Measurements from ENCODE around the gene ALK.

DNA sequence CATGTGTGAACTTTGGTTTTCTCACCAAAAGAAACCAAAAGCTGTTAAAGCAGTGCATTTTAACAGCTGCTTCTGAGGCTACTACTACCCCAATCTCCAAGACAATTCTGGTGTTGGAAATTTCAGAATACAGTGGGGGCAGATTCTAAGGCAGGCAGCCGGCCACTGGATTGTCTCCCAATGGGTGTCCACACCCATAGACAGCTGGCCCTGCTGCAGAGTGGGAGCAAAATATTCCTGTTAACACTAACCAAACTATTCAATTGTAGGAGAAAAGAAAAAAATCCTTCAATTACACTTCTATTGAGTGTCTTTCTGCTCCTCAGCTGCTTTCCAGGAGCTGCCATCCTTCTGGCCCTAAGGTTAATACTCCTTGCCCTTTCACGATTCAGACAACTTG lies 223.7 kb downstream of the ALK start:
- no peak for TF ChIP-seq RAD21 (IDR thresholded peaks at IDR 0.05; ENCODE audit: low read depth)
- TF ChIP-seq TAF1 (IDR thresholded peaks at IDR 0.05; ENCODE audit: low read depth) = no peak
- TF ChIP-seq, protein P1, sequence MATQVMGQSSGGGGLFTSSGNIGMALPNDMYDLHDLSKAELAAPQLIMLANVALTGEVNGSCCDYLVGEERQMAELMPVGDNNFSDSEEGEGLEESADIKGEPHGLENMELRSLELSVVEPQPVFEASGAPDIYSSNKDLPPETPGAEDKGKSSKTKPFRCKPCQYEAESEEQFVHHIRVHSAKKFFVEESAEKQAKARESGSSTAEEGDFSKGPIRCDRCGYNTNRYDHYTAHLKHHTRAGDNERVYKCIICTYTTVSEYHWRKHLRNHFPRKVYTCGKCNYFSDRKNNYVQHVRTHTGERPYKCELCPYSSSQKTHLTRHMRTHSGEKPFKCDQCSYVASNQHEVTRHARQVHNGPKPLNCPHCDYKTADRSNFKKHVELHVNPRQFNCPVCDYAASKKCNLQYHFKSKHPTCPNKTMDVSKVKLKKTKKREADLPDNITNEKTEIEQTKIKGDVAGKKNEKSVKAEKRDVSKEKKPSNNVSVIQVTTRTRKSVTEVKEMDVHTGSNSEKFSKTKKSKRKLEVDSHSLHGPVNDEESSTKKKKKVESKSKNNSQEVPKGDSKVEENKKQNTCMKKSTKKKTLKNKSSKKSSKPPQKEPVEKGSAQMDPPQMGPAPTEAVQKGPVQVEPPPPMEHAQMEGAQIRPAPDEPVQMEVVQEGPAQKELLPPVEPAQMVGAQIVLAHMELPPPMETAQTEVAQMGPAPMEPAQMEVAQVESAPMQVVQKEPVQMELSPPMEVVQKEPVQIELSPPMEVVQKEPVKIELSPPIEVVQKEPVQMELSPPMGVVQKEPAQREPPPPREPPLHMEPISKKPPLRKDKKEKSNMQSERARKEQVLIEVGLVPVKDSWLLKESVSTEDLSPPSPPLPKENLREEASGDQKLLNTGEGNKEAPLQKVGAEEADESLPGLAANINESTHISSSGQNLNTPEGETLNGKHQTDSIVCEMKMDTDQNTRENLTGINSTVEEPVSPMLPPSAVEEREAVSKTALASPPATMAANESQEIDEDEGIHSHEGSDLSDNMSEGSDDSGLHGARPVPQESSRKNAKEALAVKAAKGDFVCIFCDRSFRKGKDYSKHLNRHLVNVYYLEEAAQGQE (IDR thresholded peaks at IDR 0.05; ENCODE audit: low read depth) = no peak
- TF ChIP-seq FOXM1 (IDR thresholded peaks at IDR 0.05; ENCODE audit: borderline replicate concordance, low read depth) = no peak
- TF ChIP-seq MAX (IDR thresholded peaks at IDR 0.05) = no peak
- TF ChIP-seq EP300 (IDR thresholded peaks at IDR 0.05; ENCODE audit: borderline replicate concordance) = no peak

Data from Ishikawa (cell line).